ENCODE measurements around the gene LENG1.

DNA sequence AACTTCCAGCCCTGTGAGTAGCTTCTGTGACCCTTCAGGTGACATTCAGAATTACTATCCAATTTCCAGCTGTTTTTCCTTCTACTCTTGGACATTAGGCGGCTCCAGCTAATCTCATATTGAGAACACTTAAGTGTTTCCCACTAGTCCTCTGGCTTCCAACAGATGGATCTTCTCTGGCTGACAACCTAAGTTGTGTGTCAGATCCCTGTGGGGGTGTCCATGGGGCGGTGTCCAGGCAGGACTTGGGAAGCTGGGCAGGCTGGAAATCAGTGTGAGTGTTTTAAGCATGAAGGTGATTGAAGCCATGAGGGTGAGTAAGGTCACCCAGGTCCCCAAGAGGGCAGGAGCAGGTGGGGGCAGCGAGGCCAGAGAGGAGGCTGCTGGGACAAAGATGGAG, 11.8 kb downstream of the LENG1 start:
- TF ChIP-seq CTBP1 (IDR thresholded peaks at IDR 0.05; ENCODE audit: borderline replicate concordance) (no peak), ZNF384 (IDR thresholded peaks at IDR 0.05) (no peak), BHLHE40 (IDR thresholded peaks at IDR 0.05; ENCODE audit: borderline replicate concordance) (no peak), FOXK2 (IDR thresholded peaks at IDR 0.05) (no peak), ELF4 (IDR thresholded peaks at IDR 0.05) (no peak), FOXM1 (IDR thresholded peaks at IDR 0.05; ENCODE audit: borderline replicate concordance) (no peak), ARNT (IDR thresholded peaks at IDR 0.05) (no peak), SP1 (IDR thresholded peaks at IDR 0.05) (no peak), SUZ12 (IDR thresholded peaks at IDR 0.05) (no peak), HDGF (IDR thresholded peaks at IDR 0.05; ENCODE audit: borderline replicate concordance) (no peak), FOXA1 (IDR thresholded peaks at IDR 0.05) (no peak), LEF1 (IDR thresholded peaks at IDR 0.05; ENCODE audit: borderline replicate concordance) (no peak), TARDBP (IDR thresholded peaks at IDR 0.05) (no peak)

Data from HEK293T (cell line).